GM23338 (cell line): ENCODE measurements around the gene SEC24A.
"Not testable (repeated sequence)": the region's sequence is repeated elsewhere in the genome, so short reads cannot be mapped to it uniquely, and the experiment has no call there.

ENCODE experiments used
- CREB1 ChIP-seq: fragments of 250-450 bp; sonication (Bioruptor Pico); IDR thresholded peaks from 2 replicates; pipeline ENCODE4 v1.5.0; 2020; ENCODE audit warnings: low read depth, mild to moderate bottlenecking, moderate library complexity
- EZH2 ChIP-seq: fragments of 200-600 bp; sonication (generic); IDR thresholded peaks from one replicate; pipeline ENCODE4 v1.8.0; 2017; ENCODE audit warnings: antibody characterized with exemption, mild to moderate bottlenecking, low read depth; ENCODE audit not compliant: unreplicated experiment
- POLR2AphosphoS5 ChIP-seq: IDR thresholded peaks from 2 replicates; pipeline ENCODE4 v1.6.1; 2016; ENCODE audit warnings: antibody characterized with exemption, low read depth
- TF ChIP-seq, protein P1 (sequence below), 2 experiments: fragments of 200-600 bp in 1 of 2; sonication (generic) in 1 of 2; conservative IDR thresholded peaks; 2 replicates each; pipeline versions ENCODE4 v1.5.1 to v1.6.1; 2016 to 2017; ENCODE audit warnings: antibody characterized with exemption in 2 of 2, low read depth in 2 of 2, mild to moderate bottlenecking in 2 of 2, moderate library complexity in 1 of 2
- TF ChIP-seq, protein P2 (sequence below): IDR thresholded peaks from one replicate; pipeline ENCODE4 v1.6.1; 2018; ENCODE audit warnings: antibody characterized with exemption; ENCODE audit not compliant: unreplicated experiment

DNA sequence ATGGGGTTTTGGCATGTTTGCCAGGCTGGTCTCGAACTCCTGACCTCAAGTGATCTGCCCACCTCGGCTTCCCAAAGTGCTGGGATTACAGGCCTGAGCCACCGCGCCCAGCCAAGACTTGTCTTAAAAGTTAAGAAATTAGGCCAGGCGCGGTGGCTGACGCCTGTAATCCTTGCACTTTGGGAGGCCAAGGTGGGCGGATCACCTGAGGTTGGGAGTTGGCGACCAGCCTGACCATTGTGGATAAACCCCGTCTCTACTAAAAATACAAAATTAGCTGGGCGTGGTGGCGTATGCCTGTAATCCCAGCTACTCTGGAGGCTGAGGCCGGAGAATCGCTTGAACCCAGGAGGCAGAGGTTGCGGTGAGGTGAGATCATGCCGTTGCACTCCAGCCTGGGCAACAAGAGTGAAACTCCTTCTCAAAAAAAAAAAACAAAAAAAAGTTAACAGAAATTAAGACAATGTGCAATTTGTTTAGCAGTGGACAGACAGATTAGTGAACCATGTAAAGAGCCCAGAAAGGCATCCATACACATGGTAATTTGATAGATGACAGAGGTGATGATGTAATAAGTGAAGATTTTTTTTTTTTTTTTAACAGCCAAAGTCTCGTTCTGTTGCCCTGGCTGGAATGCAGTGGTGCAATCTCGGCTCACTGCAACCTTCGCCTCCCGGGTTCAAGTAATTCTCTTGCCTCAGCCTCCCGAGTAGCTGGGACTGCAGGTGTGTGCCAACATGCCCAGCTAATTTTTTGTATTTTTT, 119.1 kb downstream of the SEC24A start:
- TF ChIP-seq, protein P1, sequence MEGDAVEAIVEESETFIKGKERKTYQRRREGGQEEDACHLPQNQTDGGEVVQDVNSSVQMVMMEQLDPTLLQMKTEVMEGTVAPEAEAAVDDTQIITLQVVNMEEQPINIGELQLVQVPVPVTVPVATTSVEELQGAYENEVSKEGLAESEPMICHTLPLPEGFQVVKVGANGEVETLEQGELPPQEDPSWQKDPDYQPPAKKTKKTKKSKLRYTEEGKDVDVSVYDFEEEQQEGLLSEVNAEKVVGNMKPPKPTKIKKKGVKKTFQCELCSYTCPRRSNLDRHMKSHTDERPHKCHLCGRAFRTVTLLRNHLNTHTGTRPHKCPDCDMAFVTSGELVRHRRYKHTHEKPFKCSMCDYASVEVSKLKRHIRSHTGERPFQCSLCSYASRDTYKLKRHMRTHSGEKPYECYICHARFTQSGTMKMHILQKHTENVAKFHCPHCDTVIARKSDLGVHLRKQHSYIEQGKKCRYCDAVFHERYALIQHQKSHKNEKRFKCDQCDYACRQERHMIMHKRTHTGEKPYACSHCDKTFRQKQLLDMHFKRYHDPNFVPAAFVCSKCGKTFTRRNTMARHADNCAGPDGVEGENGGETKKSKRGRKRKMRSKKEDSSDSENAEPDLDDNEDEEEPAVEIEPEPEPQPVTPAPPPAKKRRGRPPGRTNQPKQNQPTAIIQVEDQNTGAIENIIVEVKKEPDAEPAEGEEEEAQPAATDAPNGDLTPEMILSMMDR (conservative IDR thresholded peaks at IDR 0.05; ENCODE audit: low read depth in 2 of 2): not testable (repeated sequence)
- not testable (repeated sequence) for TF ChIP-seq CREB1 (CRISPR knock-in tag); POLR2AphosphoS5; EZH2
- TF ChIP-seq, protein P2, sequence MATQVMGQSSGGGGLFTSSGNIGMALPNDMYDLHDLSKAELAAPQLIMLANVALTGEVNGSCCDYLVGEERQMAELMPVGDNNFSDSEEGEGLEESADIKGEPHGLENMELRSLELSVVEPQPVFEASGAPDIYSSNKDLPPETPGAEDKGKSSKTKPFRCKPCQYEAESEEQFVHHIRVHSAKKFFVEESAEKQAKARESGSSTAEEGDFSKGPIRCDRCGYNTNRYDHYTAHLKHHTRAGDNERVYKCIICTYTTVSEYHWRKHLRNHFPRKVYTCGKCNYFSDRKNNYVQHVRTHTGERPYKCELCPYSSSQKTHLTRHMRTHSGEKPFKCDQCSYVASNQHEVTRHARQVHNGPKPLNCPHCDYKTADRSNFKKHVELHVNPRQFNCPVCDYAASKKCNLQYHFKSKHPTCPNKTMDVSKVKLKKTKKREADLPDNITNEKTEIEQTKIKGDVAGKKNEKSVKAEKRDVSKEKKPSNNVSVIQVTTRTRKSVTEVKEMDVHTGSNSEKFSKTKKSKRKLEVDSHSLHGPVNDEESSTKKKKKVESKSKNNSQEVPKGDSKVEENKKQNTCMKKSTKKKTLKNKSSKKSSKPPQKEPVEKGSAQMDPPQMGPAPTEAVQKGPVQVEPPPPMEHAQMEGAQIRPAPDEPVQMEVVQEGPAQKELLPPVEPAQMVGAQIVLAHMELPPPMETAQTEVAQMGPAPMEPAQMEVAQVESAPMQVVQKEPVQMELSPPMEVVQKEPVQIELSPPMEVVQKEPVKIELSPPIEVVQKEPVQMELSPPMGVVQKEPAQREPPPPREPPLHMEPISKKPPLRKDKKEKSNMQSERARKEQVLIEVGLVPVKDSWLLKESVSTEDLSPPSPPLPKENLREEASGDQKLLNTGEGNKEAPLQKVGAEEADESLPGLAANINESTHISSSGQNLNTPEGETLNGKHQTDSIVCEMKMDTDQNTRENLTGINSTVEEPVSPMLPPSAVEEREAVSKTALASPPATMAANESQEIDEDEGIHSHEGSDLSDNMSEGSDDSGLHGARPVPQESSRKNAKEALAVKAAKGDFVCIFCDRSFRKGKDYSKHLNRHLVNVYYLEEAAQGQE: not testable (repeated sequence)
